ENCODE measurements around the gene SLC33A1.
"Not testable (repeated sequence)": the region's sequence is repeated elsewhere in the genome, so short reads cannot be mapped to it uniquely, and the experiment has no call there.

Gene SLC33A1

GRCh38 chr3:155861476-155862183 lies 7.4 kb upstream of the SLC33A1 start:
- no peak for DNase-seq

- DNase-seq: not testable (repeated sequence)
Observed at GRCh38 chr3:155860424-155860823, 6.2 kb upstream of the SLC33A1 start.

- DNase-seq: peak in 1 of 2 experiments; percentile 45
Observed at GRCh38 chr3:155859859-155860258, 5.6 kb upstream of the SLC33A1 start.

- peak in 1 of 2 experiments; percentile 35 for DNase-seq
Observed at GRCh38 chr3:155853214-155854140, 750 bp downstream of the SLC33A1 start.

GRCh38 chr3:155852341-155852740 lies 1.9 kb downstream of the SLC33A1 start:
- no peak for DNase-seq

GRCh38 chr3:155849404-155849803 lies 4.8 kb downstream of the SLC33A1 start:
- DNase-seq: not testable (repeated sequence)

GRCh38 chr3:155847993-155848392 lies 6.2 kb downstream of the SLC33A1 start:
- no peak for DNase-seq

GRCh38 chr3:155846119-155846518 lies 8.1 kb downstream of the SLC33A1 start:
- no peak for DNase-seq

GRCh38 chr3:155843569-155843968 lies 10.7 kb downstream of the SLC33A1 start:
- no peak for DNase-seq

GRCh38 chr3:155835341-155836071 lies 18.7 kb downstream of the SLC33A1 start:
- DNase-seq: no peak

- not testable (repeated sequence) for DNase-seq
Observed at GRCh38 chr3:155828490-155829098, 25.6 kb downstream of the SLC33A1 start.

- no peak for DNase-seq
Observed at GRCh38 chr3:155815030-155815545, 39.1 kb downstream of the SLC33A1 start.

- DNase-seq: not testable (repeated sequence)
Observed at GRCh38 chr3:155813224-155813623, 41.0 kb downstream of the SLC33A1 start.

- DNase-seq: no peak
Observed at GRCh38 chr3:155809181-155809580, 45.0 kb downstream of the SLC33A1 start.

- no peak for DNase-seq
Observed at GRCh38 chr3:155807823-155808222, 46.4 kb downstream of the SLC33A1 start.

GRCh38 chr3:155805802-155806618 lies 48.2 kb downstream of the SLC33A1 start, which contains the start of gene C3orf33:
Gene C3orf33 (minus strand): TSS chr3:155806278. CDS start chr3:155806252, 26 bp downstream.
- DNase-seq: peak; percentile 27 to 69

GRCh38 chr3:155805204-155805801 lies 48.9 kb downstream of the SLC33A1 start:
- DNase-seq: no peak

GRCh38 chr3:155804323-155804722 lies 49.9 kb downstream of the SLC33A1 start:
- DNase-seq: no peak

- no peak for DNase-seq
Observed at GRCh38 chr3:155792532-155792931, 61.7 kb downstream of the SLC33A1 start.

- DNase-seq: no peak
Observed at GRCh38 chr3:155791190-155791589, 63.0 kb downstream of the SLC33A1 start.
